HG03457 (cell line): ENCODE results near the gene HS6ST1.

ENCODE experiments used
- ATAC-seq: cut with Tn5 transposase; IDR thresholded peaks from one replicate; pipeline ENCODE4 v1.9.1; 2021; ENCODE audit warnings: moderate number of reproducible peaks; ENCODE audit not compliant: unreplicated experiment

The HS6ST1 gene

DNA sequence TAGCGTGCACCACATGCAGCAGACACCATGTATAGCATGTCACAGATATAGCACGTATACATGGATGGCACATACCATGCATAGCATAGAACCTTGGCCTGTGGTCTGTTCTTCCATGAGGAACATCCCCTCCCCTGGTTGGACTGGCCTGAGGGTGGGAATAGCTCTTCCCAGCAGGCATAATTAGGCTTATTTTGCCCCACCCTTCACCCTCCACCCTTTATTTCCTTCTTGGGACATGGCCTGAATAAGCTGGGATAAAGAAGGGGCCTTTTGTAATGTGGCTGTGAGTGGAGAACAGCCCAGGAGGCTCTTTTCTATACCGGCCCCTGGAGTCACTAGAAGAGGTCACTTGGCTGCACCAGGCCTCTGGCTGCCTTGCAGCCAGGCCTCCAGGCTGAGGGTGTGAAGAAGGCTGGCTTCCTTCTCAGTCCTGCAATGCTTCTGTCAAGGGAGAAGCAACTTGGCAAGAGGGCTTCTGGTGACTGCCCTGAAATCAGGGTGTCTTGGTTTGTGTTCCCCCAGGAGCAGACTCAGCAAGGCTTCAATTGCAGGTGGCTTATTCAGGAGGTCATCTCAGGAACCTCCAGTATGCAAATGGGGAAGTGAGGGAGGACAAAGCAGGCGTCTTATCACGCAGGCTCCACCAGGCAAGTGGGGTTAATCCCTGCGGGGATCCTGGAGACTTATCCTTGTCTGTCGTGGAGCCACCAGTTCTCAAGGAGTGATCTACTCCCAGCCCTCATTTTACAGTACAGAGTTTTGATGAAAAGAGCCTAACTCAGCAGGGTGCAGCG, 68.2 kb downstream of the HS6ST1 start:
- no peak for ATAC-seq

DNA sequence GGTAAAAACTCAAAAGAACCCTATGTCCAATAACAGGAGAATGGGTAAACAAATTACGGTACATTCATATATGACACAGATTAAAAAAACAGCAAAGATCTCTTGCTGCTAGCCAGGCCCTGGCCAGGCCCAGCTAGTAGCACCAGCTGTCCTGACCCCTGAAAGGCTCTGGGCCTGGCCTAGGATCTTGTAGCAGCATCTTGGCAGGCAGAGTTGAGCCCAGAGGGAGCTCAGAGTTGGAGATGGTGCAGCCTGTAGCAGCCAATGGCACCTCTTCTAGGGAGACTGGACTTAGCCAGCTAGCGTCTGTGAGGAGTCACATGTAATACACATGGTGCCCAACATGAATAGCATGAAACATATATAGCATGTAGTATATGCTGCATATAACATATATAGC, 69.1 kb downstream of the HS6ST1 start:
- ATAC-seq = no peak

DNA sequence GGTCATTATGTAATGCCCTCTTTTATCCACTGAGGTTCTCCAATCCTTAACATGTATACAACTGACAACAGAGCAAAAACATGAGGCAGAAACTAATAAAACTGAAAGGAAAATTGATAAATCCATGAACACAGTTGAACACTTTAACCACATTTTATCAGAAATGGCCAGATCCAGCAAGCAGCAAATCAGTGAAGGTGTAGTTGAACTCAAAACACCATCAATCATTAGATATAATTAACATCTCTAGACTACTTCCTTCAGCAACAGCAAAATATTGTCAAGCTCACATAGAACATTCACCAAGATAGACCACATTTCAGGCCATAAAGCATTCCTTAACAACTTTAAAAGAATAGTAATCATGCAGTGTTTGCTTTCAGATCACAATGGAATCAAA, 72.9 kb downstream of the HS6ST1 start:
- ATAC-seq = no peak

DNA sequence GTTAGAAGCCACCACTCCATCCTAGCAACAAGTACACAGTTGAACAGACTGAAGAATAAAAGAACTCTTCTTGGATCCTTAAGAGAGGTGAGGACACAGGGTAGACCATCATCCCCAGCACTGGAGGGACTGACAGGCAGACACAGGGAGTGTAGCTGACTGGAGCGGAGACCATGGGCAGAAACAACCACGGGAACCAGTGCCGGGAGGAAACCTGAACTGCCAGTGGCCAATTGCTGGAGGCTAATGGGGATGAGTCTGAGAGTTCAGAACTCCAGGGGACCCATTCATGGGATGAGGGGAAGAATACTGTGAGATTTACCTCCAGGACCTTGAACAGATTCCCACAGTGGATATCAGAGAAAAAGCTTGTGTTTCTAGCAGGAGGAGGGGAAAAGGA, 76.8 kb downstream of the HS6ST1 start:
- ATAC-seq = no peak

DNA sequence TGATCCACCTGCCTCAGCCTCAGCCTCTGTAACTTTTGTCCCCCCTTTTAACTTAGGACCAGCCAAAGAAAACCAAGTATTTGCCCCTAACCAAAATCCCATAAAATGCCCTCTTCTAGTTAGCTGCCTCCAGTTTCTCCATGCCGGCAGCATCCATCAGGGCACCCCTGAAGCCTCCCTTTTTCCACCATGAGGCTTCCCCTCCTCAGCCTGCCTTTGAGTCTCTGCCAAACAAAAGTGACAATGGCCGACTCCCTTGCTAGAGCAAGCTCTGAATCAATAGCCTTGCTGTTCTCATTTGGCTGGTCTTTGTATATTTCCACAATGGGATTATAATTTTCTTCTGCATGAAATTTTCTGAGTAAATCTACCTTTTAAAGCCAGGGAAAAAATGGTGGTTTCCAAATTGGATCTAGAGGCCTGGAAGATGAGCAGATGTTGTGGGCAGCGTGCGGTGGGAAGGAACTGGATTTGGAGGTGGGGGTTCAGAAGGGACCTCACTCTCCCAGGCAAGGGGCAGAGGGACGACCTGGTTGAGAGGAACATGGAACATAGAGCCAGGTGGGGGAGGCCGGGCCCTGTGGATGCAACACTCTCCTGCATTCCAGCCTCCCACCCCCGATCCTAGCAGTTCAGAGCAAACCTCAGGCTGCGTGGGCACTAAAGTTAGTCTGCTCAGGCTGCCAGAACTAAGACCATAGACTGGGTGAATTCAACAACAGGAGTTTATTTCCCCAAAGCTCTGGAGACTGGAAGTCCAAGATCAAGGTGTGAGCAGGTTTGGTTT, 80.6 kb downstream of the HS6ST1 start:
- no peak for ATAC-seq

DNA sequence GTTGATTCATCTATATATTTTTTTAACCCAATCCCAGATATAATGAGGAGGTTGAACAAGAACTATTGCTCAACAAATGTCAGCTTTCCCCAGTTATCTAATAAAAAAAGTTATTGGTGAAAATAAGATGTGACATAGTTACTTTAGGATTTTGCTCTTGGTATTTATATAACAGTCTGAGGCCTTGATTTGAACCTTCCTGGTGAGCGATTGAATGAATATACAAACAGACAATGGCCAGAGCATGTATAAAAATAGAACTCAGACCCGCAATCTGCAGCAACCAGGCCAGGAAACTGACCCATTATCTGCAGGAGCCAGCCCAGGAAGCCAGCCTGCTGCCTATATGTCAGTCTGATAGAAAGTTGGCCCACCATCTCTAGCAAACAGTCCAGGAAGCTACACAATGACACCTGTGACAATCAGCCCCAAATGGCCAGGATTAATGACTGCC, 81.6 kb downstream of the HS6ST1 start:
- ATAC-seq = no peak

DNA sequence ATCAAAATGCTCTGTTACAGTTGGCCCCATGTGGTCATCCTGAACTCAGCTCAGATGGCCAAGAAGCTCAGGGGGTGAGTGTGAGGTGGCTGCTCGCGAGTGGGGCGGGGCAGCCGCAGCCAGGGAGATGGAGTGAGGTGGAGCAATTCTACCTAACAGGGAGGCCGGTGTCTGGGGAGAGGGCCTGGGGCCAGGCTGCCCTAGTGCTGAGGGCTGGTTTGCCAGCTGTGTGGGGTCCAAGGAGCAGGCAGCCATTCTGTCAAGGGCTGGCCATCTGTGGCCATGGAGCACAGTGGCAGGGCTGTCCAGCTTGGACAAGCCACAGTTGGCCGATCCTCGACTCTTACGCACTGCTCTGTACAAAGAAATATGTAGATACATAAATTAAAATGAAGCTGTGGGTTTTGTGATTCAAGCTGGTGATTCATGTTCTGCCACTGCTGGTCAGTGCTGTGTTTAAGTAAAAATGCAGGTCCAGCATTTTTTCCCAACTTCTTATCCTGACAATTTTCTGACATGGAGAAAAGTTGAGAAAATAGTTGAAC, 82.1 kb downstream of the HS6ST1 start:
- no peak for ATAC-seq

DNA sequence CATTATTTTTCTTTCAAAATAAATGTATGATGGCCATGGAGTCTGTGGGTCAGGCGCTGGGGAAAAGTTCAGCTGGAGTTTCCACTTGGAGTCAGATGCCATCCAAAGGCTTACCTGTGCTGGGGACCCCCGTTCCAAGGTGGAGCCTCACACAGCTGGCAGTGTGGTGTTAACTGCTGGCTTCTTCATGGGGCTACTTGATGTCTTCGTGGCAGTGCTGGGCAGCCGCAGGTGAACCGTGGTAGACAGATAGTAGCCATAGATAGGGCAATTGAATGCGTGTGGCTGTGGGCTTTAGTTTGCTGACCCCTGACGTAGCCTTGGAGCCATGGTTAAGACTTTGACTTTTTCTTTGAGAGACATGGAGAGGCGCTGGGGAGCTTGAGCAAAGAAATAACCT, 83.1 kb downstream of the HS6ST1 start:
- no peak for ATAC-seq

DNA sequence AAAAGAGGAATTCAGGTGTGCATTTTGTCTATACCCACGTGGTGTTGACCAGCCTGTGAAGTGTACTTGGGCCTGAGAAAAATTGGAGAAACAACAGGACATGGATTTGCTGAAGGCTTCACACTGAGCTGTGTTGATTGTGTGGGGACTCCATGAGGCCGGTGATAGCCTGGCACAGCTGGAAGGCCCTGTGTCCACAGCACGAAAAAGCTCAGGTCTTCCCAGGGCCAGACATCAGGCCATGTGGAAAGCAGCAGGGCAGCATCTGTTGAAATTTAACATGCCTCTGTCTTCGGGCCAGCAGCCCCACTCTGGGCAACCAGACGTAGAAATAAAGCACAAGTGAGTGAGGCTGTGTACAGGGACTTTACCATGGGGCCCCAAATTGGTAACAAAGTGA, 84.1 kb downstream of the HS6ST1 start:
- ATAC-seq = no peak

DNA sequence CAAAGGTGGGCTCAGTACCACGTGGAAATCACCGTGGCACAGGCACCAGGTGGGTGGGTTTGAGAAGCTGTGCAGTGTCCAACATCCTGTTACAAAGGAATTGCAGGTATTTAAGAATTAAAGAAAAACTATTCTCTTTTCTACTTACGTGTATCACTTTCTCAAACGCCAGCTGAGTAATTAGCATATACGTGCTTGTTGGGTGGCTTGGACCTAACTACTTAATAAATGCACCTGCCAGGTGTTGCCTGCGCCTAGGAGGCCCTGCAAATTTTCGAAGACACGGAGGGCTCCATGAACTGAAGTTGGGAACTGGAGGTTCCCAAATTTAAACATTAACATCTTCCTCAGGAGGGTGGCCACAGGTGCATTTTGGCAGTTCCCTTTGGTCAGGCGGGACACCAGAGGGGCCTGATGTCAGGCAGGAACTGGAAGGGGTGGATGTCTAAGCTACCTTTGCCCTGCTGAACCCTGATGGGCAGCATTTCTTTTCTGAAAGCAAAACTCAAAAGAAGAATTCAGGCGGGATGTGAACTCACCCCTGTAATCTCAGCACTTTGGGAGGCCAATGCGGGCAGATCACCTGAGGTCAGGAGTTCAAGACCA, 84.8 kb downstream of the HS6ST1 start:
- ATAC-seq = no peak

DNA sequence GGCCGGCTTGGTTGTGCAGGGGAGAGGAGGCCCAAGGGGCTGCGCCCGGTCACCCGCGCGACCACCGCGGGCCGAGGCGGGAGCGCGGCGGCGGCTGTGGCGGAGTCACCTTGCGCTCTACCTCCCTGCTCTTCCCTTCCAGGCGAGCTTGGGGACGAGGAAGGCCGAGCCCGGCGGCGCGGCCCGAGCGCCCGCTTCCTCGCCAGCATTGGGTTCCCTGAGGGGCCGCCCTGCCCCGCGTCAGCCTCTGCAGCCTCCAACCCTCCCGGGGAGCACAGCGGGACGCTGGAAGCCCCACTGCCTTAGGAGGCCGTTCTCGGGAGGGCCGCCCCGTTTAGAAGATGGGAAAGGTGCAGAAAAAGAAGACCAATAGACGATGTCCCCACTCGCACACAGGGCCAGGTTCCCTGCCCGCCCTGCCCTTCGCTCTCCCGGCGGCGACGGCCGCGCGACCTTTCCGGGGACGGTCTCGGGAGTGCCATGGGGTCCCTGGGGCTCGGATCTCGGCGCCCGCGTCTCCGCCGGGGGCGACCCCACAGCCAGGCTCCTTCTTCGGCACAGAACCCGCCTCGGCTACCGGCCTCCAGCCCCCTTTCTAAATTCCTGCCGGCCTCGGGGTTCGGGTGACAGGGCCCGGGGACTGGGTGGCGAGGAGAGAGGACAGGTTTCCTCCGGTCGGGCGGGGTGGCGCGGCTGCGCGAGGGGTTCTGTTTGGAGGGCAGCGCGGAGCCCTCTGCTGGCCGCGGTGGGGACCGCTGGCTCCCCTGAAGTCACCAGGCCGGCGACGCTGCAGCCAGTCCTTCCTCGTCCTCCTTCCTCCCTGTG, 85.5 kb downstream of the HS6ST1 start:
- ATAC-seq = peak; percentile 99

DNA sequence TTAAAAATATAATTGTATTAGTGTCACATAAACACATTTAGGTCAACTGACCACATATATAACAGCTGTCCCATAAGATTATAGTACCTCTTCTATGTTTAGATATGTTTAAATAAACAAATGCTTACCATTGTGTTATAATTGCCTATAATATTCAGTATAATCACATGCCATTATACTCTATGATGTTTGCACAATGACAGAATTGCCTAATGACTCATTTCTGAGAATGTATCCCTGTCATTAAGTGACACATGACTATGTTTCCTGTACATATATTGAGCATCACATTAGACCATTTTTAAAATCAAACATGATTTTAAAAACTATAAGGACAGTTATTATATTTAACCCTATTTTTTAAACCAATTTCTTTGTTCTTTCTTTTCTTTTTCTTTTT, 89.8 kb downstream of the HS6ST1 start:
- no peak for ATAC-seq

DNA sequence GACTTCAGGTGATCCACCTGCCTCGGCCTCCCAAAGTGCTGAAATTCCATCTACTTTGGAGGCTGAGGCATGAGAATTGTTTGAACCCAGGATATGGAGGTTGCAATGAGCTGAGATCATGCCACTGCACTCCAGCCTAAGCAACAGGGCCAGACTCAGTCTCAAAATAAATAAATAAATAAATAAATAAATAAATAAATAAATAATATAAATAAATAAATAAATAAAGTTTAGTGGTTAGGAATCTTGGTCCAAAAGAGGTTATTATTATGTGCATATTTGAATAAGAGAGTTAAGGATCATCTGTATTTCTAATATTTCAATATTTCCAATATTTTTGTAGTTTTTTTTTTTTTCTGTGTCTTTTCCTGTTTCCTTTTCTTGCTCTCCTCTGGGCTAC, 90.8 kb downstream of the HS6ST1 start:
- no peak for ATAC-seq

DNA sequence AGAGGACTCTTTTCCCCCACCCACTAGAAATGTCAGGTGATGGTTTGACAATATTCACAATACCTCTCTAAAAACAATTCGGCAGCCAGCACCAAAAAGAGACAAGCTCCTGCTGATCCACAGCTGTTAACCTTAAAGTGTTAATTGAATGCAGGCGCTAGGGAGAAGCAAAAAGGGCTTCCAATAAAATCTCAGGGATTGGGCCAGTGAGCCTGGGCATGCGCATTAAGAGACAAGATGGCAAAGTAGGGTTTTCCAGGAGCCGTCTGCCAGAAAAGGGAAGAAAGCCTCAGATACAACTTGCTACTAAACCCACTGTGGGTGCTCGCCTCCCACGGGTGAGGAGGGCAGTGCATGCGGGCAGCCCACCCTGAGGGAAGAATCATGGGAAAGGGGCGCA, 98.8 kb downstream of the HS6ST1 start:
- ATAC-seq = no peak

DNA sequence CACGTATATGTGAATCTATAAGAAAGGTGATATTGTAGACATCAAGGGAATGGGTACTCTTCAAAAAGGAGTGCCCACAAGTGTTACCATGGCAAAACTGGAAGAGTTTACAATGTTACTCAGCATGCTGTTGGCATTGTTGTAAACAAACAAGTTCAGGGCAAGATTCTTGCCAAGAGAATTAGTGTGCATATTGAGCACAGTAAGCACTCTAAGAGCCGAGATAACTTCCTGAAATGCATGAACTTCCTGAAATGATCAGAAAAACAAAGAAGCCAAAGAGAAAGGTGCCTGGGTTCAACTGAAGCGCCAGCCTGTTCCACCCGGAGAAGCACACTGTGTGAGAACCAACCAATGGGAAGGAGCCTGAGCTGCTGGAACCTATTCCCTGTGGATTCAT, 101.0 kb downstream of the HS6ST1 start:
- ATAC-seq = no peak

DNA sequence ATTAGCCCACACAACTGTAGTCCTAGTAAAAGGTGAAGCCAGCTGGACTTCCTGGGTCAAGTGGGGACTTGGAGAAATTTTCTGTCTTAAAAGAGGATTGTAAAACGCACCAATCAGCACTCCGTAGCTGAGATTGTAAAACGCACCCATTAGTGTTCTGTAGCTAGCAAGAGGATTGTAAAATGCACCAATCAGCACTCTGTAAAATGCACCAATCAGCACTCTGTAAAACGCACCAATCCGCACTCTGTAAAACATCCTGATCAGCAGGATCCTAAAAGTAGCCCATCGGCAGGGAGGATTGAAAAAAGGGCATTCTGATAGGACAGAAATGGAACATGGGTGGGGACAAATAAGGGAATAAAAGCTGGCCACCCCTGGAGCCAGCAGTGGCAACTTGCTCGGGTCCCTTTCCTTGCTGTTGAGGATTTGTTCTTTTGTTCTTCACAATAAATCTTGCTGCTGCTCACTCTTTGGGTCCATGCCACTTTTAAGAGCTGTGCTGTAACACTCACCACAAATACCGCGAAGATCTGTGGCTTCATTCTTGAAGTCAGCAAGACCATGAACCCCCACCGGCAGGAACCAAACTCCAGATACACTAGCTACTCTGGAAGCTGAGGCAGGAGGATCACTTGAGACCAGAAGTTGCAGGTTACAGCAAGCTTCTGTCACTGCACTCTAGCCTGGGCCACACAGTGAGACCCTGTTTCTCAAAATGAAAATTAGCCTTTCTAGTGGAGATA, 102.6 kb downstream of the HS6ST1 start:
- no peak for ATAC-seq
